B cell (primary cell): ENCODE results near the gene ADAM11. TPM values are rescaled to one million over a fixed set of nuclear protein-coding genes. Genes with fewer than 3 reads are reported as not detected.

ENCODE experiments used
- ATAC-seq: fragments of 200-7000 bp; cut with Tn5 transposase; one replicate; pipeline ENCODE4 v1.10.0; 2021; ENCODE audit warnings: low read depth, mild to moderate bottlenecking, moderate number of reproducible peaks, moderate library complexity
- CTCF ChIA-PET: fragments of 350-600 bp; sonication (Branson Sonifier 250); formaldehyde crosslinking; loops from one replicate; lab custom pipeline; 2021; ENCODE audit warnings: antibody characterized with exemption, inconsistent platforms; lab: Charles Lee
- POLR2A ChIA-PET: fragments of 350-600 bp; sonication (Branson Sonifier 250); formaldehyde crosslinking; loops from one replicate; lab custom pipeline; 2021; ENCODE audit warnings: antibody characterized with exemption; lab: Charles Lee
- DNase-seq: peaks from one replicate; pipeline ENCODE4 v3.0.0; 2013
- H2AFZ ChIP-seq: 2 replicates; pipeline ENCODE4 v1.6.1; 2012; ENCODE audit warnings: mild to moderate bottlenecking, low read depth, low read length; ENCODE audit not compliant: insufficient read depth, poor library complexity, severe bottlenecking
- H3K27ac ChIP-seq, 2 donors: 1 replicate in 1 of 2; 2 replicates in 1 of 2; pipeline ENCODE4 v1.5.1; 2012 to 2013; ENCODE audit warnings: low read length in 2 of 2, mild to moderate bottlenecking in 2 of 2, moderate library complexity in 1 of 2
- H3K27me3 ChIP-seq, 4 experiments: fragments of 200-600 bp in 1 of 4; sonication (generic) in 1 of 4; replicated peaks in 1 of 4; 1 replicate in 2 of 4; 2 replicates in 2 of 4; pipeline versions ENCODE4 v1.6.1 to v1.7.0; 2013 to 2016; ENCODE audit warnings: low read length in 3 of 4, mild to moderate bottlenecking in 2 of 4, mixed read lengths in 1 of 4, moderate library complexity in 1 of 4; ENCODE audit not compliant: insufficient read depth in 4 of 4, control insufficient read depth in 3 of 4; ENCODE audit errors: control extremely low read depth in 1 of 4
- H3K36me3 ChIP-seq, 2 experiments: replicated peaks in 1 of 2; 1 replicate in 1 of 2; 2 replicates in 1 of 2; pipeline versions ENCODE4 v1.6.1 to v1.7.1; 2013; ENCODE audit warnings: low read length in 1 of 2; ENCODE audit not compliant: insufficient read depth in 2 of 2, control insufficient read depth in 1 of 2; ENCODE audit errors: control extremely low read depth in 1 of 2, extremely low read depth in 1 of 2
- H3K4me1 ChIP-seq, 2 donors: fragments of 200-600 bp in 1 of 2; sonication (generic) in 1 of 2; 1 replicate in 1 of 2; 2 replicates in 1 of 2; pipeline versions ENCODE4 v1.5.1 to v1.6.1; 2013 to 2017; ENCODE audit warnings: low read length in 2 of 2; ENCODE audit not compliant: control insufficient read depth in 2 of 2, insufficient read depth in 2 of 2
- H3K4me2 ChIP-seq: replicated peaks from 2 replicates; pipeline ENCODE3; 2012; ENCODE audit warnings: mild to moderate bottlenecking, low read depth, low read length; ENCODE audit not compliant: poor library complexity, severe bottlenecking
- H3K4me3 ChIP-seq, 5 experiments: fragments of 200-600 bp in 1 of 5; sonication (generic) in 1 of 5; 1 replicate in 3 of 5; 2 replicates in 2 of 5; pipeline versions ENCODE4 v1.5.1 to v1.7.0; 2011 to 2016; ENCODE audit warnings: low read length in 4 of 5, mild to moderate bottlenecking in 4 of 5, low read depth in 2 of 5, control low read depth in 1 of 5, moderate library complexity in 1 of 5; ENCODE audit not compliant: insufficient read depth in 1 of 5; ENCODE audit errors: control extremely low read depth in 1 of 5, extremely low read depth in 1 of 5
- H3K79me2 ChIP-seq: fragments of 200-600 bp; sonication (generic); one replicate; pipeline ENCODE4 v1.6.0; 2016; ENCODE audit warnings: low read length; ENCODE audit not compliant: control insufficient read depth, insufficient read depth
- H3K9ac ChIP-seq: fragments of 200-600 bp; sonication (generic); 2 replicates; pipeline ENCODE4 v1.6.1; 2017; ENCODE audit warnings: mild to moderate bottlenecking, low read length, moderate library complexity
- H3K9me3 ChIP-seq, 3 donors: one replicate each; pipeline versions ENCODE4 v1.6.1 to v1.7.1; 2013; ENCODE audit warnings: low read length in 2 of 3; ENCODE audit not compliant: control insufficient read depth in 2 of 3, insufficient read depth in 1 of 3; ENCODE audit errors: control extremely low read depth in 1 of 3
- H4K20me1 ChIP-seq: 2 replicates; pipeline ENCODE4 v1.6.0; 2012; ENCODE audit warnings: mild to moderate bottlenecking, low read length; ENCODE audit not compliant: insufficient read depth, control insufficient read depth, poor library complexity, severe bottlenecking
- H3K27ac Mint-ChIP-seq: one replicate; pipeline ENCODE4 v1.8.0; 2021; ENCODE audit warnings: mixed read lengths
- H3K27me3 Mint-ChIP-seq: one replicate; pipeline ENCODE4 v1.8.0; 2021; ENCODE audit warnings: mixed read lengths
- H3K4me1 Mint-ChIP-seq: one replicate; pipeline ENCODE4 v1.8.0; 2021; ENCODE audit warnings: mixed read lengths
- H3K4me3 Mint-ChIP-seq: one replicate; pipeline ENCODE4 v1.8.0; 2021; ENCODE audit warnings: mixed read lengths
- H3K9me3 Mint-ChIP-seq: one replicate; pipeline ENCODE4 v1.8.0; 2022; ENCODE audit warnings: mixed read lengths; ENCODE audit not compliant: insufficient read depth
- CTCF ChIP-seq: fragments of 200-600 bp; IDR thresholded peaks from one replicate; pipeline ENCODE4 v1.8.0; 2022; ENCODE audit warnings: antibody characterized with exemption, mild to moderate bottlenecking
- EZH2 ChIP-seq: IDR thresholded peaks from 2 replicates; pipeline ENCODE4 v1.6.1; 2012; ENCODE audit warnings: borderline replicate concordance, low read depth, mild to moderate bottlenecking, moderate library complexity, low read length; ENCODE audit not compliant: insufficient read depth, poor library complexity, severe bottlenecking
- WGBS: methylation state at CpG from one replicate; pipeline ENCODE4 v1.1.5; 2013; ENCODE audit warnings: missing lambda C conversion rate; ENCODE audit not compliant: insufficient coverage; 5-methylcytosine and 5-hydroxymethylcytosine counted together
- intact Hi-C: fragments of 100-400 bp; cut with micrococcal nuclease; formaldehyde crosslinking; loops from one replicate; pipeline ENCODE4 v1.10.0; 2022
- polyA plus RNA-seq: library from polyadenylated mRNA; depleted of rRNA; stranded (reverse); fragments of >200 nt; gene quantifications from 2 replicates; pipeline ENCODE4 v1.2.3, GENCODE V29; 2012
- total RNA-seq, 2 donors: library from RNA; stranded (reverse); fragments of 120-200 nt in 1 of 2; gene quantifications; 1 replicate in 1 of 2; 2 replicates in 1 of 2; pipeline versions ENCODE4 v1.2.3 to v1.2.4, GENCODE V29; 2013 to 2022

Gene ADAM11
- total and polyA plus RNA-seq, 2 donors (not counting 1 experiment from before 2014, with no cell fraction given) = 0.39 to 1.00 TPM

DNA sequence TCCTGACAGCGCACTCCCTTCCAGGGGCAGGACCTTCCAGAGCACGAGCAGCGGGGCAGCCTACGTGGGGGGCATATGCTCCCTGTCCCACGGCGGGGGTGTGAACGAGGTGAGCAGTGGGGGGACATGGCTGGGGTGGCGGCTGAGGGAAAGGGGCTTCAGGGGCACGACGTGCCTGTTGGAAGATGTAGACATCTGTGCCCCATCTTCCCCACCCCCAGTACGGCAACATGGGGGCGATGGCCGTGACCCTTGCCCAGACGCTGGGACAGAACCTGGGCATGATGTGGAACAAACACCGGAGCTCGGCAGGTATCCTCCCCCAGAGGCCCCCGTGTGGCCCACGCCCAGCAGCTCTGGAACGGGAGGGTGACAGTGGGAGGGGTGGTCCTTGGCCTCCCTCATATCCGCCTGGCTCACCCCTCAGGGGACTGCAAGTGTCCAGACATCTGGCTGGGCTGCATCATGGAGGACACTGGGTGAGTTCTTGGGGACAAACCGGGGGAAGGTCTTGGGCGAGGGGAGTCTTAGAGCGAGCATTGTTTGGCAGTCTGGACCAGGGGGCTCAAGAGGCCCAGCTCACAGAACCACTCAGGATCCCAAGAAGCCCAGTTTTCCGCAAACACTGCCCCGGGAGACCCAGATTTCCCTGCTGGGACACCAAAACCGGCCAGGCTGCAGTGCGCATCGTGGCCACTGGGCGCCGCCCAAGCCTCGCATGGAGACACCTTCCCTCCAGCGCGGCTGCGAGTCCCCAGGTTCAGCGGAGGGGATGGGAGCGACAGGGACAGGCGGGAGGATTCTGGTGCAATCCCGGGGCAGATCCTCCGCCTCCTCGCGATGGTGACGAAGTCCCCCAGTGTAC is 15.7 kb downstream of the ADAM11 start:
- WGBS = 32% methylated on average over 29 of the region's 42 CpGs
- H3K27ac Mint-ChIP-seq = peak overlapping the region; percentile 71
- peaks cover 15 to 24% of the 10 kb centered on the region in 2 donors for H3K4me1 ChIP-seq

More for the DNA sequence above, 15.7 kb downstream of the ADAM11 start:
- no peaks in the 10 kb centered on the region for H4K20me1 ChIP-seq
- peak overlapping the region; percentile 91 for H2AFZ ChIP-seq
- Mint-ChIP-seq H3K4me3 (peak overlapping the region; percentile 92), H3K9me3 (no peaks in the 10 kb centered on the region), H3K27me3 (peaks cover 11% of the 10 kb centered on the region), H3K4me1 (peaks cover 20% of the 10 kb centered on the region)
- intact Hi-C loops = loop anchor here (1.0 to 2.0 kb wide), 6 partner anchors 91 to 422 kb away; partner anchors contain the start of genes DCAKD and GPATCH8
- H3K27me3 ChIP-seq = peaks cover 0 to 32% (median 1%) of the 10 kb centered on the region in 4 experiments
- DNase-seq = peak; percentile 88
- H3K9ac ChIP-seq = peak overlapping the region; percentile 76
- ChIA-PET POLR2A (interaction anchor here (0.6 kb wide), 1 partner anchor 249 kb away, joined by 5 read pairs; no protein-coding TSS in a partner anchor), CTCF (interaction anchor here (0.8 to 11.1 kb wide), 6 partner anchors 28 to 325 kb away, joined by 3 to 208 read pairs (median 5); no protein-coding TSS in a partner anchor)
- H3K9me3 ChIP-seq = peaks cover 0 to 4% (median 0%) of the 10 kb centered on the region in 3 donors
- ATAC-seq = peak; percentile 28
- H3K27ac ChIP-seq = no peak overlapping the region
- H3K4me2 ChIP-seq = peak overlapping the region; percentile 100
- TF ChIP-seq CTCF = peak; percentile 97
- TF ChIP-seq EZH2 = no peak
- no peaks in the 10 kb centered on the region for H3K36me3 ChIP-seq
- H3K79me2 ChIP-seq = no peaks in the 10 kb centered on the region
- H3K4me3 ChIP-seq = peak overlapping the region; percentile 14 to 70 (median 66)
